GM19099 (cell line): Measurements from ENCODE around the gene SCG3.
A peak's percentile ranks its signal among the peaks of the same experiment; 100 is the strongest.

Experiments
- POLR2A ChIP-seq: IDR thresholded peaks from 3 replicates; pipeline ENCODE4 v1.6.1; 2011; ENCODE audit warnings: low read depth; ENCODE audit not compliant: insufficient read length; ENCODE audit errors: extremely low read depth

The SCG3 gene

GRCh38 chr15:51720201-51720995 lies 39.1 kb downstream of the SCG3 start:
- TF ChIP-seq POLR2A, result no peak

- no peak for TF ChIP-seq POLR2A
Observed at GRCh38 chr15:51721199-51721960, 40.1 kb downstream of the SCG3 start.

- TF ChIP-seq POLR2A, result no peak
Observed at GRCh38 chr15:51724199-51724598, 42.9 kb downstream of the SCG3 start.

GRCh38 chr15:51724673-51725072 lies 43.4 kb downstream of the SCG3 start:
- TF ChIP-seq POLR2A, result no peak

GRCh38 chr15:51726302-51727073 lies 45.2 kb downstream of the SCG3 start:
- TF ChIP-seq POLR2A, result peak; percentile 39

- TF ChIP-seq POLR2A, result no peak
Observed at GRCh38 chr15:51727141-51727897, 46.0 kb downstream of the SCG3 start.

GRCh38 chr15:51731549-51732267 lies 50.4 kb downstream of the SCG3 start:
- peak; percentile 56 for TF ChIP-seq POLR2A

- peak; percentile 43 for TF ChIP-seq POLR2A
Observed at GRCh38 chr15:51732646-51733045, 51.3 kb downstream of the SCG3 start.

- TF ChIP-seq POLR2A, result peak; percentile 13
Observed at GRCh38 chr15:51735228-51736010, 54.1 kb downstream of the SCG3 start.

- TF ChIP-seq POLR2A, result peak; percentile 43
Observed at GRCh38 chr15:51736069-51736468, 54.8 kb downstream of the SCG3 start.

- TF ChIP-seq POLR2A, result peak; percentile 34
Observed at GRCh38 chr15:51736751-51737521, 55.6 kb downstream of the SCG3 start.

GRCh38 chr15:51737522-51738305 lies 56.4 kb downstream of the SCG3 start, which contains the start of gene LYSMD2:
Gene LYSMD2, minus strand, starts transcription at chr15:51737655. Its CDS starts 33 bp downstream, at chr15:51737622.
- peak; percentile 64 for TF ChIP-seq POLR2A
